DMS53 treated with DMSO at 0.1 percent for 48 hours (cell line): Measurements from ENCODE around the gene GPR107.
A peak's percentile ranks its signal among the peaks of the same experiment; 100 is the strongest.

Source experiments
- DNase-seq: peaks from one replicate; lab custom pipeline; 2025; ENCODE audit not compliant: unreplicated experiment; lab: John Stamatoyannopoulos, UW

Gene GPR107

DNA sequence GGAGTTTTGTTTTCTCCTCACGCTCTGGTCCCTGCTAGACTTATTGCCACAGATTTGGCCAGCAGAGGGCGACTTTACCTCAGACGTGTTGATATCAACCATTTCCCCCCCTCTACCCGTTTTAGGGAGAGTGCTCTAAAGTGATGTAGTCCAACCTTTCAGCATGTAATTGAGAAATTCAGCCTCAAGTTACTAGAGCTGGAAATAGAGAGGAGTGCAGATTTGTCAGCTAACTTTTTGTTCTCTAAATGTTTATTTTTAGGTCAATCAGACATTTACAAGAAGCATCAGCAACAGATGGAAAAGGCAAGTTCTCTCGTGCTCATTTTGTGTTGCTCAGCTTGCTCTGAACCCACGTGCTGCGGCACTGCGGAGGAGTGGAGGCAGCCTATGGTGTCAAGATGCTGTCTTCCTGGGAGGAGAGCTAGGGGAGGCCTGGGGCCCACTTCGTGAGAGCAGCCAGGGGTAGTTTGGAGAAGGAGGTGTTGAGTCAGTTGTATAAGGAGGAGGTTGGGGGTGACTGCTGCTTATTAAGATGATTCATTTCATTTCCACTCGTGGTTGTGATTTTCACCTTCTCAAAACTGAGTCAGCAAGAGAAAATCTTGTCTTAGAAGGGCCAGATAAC, 53.6 kb downstream of the GPR107 start:
- peak; percentile 53 for DNase-seq

DNA sequence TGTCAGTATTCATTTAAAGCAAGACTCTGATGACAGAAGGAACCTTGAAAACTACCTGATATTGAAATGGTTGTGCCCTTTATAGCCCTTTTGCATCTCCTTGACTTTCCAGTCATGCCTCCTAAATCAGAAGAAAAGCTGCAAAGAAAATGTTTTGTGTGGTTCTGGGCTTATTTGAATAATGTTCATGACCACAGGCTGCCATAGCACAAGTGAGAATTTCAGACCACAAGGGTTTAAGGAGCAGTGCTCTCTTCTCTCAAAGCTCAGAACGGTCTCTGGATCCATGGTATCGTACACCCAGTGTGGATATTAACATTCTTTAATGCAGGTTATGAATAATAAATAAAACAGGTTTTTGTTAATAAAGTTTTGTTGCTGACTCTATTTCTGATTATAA, 54.2 kb downstream of the GPR107 start:
- no peak for DNase-seq

DNA sequence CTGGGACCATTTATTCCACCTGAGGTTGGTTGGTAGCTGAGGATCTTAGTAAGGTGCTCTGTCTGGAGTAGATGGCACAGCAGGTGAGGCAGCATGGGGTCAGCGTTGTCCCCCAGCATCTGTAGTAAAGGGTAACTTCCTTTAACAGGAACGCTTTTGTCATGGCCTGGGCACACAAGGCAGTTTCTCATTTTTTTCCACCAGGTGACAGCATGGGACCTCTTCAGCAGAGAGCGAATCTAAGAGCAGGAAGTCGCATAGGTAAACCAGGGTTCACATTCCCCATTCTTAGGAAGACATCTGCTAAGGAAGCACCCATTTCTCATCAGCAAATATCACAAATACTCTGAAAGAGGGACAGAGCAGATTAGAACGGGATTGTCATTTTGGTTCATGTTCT, 56.5 kb downstream of the GPR107 start:
- no peak for DNase-seq

DNA sequence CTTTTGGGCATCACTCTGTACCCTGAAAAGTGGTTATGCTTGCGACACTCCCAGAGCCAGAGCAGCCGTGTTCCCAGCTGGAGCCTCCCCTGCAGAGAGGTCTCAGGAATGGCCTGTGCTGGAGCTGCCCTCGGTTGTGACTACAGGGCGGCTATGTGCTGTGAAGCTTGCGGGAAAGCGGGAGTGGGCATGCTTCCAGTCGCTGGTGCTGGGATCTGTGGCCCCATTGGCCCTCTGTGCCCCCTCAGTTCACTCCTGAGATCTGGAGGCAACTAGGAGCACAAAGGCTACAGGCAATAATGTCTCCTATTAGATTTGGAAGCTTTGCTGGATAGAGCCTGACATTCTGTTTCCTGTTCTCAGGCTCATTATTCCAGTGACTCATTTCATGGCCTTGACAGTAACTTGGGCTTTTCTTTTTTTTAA, 56.9 kb downstream of the GPR107 start:
- no peak for DNase-seq

DNA sequence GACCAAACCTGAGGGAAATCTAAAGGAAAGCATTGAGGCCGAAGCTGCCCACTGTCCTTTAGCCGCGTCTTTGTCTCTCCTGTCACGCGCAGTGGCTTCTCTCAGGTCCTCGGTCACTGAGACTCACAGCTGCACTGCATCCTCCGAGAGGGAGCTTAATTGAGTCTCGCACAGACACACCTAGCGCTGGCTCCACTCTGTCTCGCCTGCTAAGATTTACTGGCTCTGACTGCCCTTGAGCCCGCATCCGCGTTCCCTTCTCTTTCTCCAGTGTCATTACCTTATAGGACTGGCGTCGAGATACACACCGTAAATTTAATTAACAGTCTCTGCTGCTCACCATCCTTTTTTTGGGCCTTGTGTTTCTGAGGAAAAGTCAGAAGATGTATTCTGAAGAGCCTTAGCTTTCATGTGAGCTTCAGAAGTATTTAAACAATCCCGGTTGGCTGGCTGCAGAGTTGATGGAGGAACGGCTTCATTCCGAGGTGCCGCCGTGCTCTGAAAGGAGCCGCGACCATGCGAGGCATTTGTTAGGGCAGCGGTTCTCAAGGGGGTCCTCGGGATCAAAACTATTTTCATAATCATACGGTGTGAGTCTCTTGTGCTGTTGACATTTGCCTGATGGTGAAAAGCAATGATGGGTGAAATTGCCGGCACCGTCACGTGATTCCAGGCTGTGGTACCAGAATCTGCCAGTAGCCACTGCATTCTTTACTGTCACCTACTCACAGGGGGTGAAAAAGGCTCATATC, 58.3 kb downstream of the GPR107 start:
- no peak for DNase-seq

DNA sequence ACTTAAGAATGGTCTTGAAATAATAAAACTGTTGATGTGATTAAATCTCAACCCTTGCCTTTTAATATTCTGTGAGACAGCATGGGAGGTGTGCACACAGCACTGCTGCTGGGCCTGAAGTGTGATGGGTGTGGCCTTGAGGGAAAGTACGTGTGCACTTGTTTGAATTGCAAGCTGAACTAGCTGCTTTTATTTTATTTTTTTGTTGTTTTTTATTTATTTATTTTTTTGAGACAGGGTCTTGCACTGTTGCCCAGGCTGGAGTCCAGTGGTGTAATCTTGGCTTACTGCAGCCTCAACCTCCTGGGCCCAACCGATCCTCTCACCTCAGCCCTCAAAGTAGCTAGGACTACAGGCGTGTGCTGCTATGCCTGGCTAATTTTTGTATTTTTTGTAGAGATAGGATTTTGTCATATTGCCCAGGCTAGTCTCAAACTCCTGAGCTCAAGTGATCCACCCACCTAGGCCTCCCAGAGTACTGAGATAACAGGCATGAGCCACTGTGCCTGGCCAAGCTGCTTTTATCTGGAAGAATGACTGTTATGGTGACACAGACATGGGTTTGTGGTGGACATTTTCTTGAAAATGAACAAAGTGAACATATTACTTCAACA, 58.9 kb downstream of the GPR107 start:
- DNase-seq, result no peak

DNA sequence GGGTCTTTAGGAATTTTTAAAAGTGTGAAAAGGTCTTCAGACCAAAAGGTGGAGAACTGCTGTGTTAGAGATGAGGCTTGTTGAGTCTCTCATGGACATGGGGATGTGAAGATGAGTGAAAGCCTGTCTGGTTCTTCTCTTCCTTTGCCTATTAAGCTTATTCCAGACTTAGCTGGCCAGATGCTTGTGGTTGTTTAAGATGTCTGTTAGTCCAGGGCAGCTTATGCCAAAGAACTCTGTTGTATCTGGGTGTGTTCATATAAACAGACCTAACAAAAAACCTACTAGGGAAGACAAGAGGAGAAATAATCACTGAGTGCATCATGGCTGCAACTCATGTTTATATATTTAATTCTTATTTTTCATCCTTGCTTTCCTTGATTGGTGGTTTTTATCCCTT, 61.0 kb downstream of the GPR107 start:
- DNase-seq, result no peak

DNA sequence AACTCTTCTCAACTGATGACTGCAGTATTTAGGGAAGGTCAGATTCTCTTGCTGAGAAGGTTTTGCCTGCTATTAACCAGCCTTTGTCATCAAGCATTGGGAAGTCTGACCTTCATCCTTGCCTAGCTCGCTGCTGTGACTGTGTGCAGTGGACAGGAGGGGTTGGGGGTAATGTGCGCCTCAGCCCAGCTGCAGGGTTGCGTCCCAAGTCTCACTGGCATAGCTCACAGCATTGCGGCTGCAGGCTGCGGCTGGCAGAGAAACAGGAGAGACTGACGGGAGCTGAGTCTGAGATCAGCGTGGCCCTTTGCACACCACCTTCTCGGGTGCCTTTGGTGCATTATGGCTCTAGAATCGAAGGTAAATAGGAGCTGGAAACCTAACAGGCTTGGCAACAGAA, 62.6 kb downstream of the GPR107 start:
- no peak for DNase-seq

DNA sequence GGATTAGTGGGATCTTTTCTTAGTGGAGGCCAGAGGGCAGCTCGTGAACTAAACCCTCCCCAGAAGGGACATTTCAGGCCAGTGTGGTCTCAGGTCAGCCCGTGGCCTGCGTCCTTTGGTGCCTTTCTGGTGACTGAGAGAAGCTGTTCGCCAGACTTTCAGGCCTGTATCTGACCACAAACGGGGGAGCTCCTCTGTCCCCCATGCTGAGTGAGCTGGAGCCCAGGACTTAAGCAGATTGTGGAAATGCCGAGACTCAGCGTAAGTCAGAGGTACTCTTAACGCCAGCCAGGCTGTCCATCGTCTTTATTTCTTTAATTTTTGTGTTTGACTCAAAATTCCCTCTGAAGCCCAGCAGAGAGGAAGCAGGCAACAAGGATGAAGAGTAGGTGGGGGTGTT, 63.7 kb downstream of the GPR107 start:
- DNase-seq, result no peak

DNA sequence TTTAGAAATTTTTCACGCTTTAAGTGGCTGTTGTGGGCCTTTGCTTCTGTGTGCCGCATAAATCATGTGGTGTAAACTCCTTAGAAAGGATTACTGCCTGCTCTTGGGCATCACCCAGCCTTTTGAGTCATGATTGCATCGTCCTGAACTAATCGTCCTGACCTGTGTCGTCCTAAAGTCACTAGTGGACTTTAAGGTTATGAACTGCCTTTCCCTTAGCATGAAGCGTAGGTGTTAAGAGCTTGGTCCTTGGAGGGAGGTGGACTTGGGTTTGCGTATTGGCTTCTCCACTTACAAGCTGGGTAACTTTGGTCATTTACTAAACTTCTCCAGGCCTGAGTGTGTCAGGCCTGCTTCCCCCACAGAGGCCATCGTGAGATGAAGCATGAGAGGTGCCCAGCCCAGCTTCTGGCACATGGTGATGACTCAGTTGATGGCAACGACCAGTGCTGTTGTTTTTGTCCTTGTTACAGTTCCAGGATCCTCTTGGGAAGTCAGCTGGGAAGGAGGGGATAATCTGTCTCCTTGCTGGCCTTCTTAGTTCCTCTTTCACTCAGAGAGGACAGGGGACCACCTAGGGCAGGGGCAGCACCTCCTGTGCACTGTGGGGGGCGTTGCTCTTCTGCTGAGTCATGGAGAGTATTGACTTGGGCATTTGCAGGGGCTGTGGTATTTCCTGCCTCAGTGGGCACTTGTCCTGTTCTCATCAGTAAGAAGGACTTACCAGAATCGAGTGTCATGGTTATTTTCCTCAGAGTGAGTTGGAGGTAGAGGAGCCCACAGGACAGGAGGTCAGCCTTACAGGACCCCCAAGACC, 64.3 kb downstream of the GPR107 start:
- no peak for DNase-seq

DNA sequence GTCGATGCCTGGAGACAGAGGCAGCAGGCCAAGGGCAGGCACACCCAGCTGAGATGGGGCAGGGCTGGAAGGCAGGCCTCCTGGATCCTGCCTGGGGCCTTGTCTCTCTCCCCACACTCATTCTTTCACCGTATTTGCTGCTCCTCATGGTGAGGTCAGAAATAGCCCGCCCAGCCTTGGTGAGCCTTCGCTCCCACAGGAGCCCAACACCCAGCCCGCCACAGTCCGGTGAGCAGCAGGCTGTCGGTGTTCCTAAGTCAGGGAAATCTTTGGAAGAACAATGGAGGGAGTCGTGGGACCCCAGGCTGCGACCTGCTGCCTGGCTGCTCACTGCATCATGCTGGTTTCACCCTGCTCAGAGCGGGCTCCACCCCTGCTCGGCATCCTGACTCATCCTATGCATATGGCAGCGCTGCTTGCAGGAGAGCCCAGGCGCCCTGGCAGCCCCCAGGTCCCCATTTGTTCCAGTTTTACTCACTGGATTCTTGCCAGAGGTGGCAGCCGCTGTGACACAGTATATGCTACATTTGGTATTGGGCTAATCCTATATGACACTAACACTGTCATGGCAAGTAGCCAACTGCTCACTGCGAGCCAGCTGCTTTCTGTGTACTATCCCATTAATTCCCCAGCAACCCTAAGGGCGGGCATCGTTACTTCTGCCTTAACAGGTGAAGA, 65.3 kb downstream of the GPR107 start:
- DNase-seq, result no peak

DNA sequence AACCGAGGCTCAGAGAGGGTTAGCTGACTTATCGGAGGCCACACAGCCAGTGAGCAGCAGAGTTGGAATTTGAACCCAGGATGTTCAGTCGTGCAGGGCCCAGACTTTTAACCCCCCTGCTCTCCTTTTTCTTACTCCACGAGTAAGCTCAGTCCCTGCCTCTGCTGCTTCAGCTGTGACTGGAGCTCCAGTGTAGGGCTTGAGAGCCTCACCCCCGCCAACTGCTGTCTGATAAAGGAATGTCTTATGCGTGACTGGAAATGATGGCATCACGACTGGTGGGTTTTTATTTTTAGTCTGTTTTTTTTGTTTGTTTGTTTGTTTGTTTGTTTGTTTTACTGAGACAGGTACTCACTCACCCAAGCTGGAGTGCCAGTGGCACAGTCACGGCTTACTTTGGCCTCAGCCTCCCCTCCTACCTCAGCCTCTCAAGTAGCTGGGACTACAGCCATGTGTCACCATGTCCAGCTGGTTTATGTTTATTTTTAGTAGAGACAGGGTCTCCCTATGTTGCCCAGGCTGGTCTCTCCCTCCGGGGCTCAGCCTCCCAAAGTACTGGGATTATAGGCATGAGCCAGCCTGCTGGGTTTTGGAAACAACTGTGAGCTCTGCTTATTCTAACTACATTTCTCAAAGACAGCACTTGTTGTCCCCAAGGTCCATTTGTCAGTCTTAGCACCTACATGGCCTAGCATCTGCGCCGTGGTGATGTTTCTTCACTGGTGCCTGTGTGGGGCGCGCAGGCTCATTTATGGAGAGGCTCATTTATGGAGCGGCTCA, 66.0 kb downstream of the GPR107 start:
- no peak for DNase-seq

DNA sequence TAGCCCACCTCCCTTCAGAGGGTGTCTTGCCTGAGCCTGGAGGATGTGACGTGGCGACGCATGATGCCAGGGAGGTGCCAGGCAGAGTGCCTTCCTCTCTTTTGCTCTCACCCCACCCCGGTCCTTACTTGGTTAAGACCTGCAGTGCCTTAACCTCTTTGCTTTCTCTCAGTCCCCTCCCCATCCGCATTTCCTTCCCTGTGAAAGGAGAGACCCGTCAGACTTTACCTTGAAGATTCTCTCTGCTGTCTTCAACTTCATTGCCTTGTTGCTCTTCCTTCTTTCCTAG, 66.5 kb downstream of the GPR107 start:
- no peak for DNase-seq

DNA sequence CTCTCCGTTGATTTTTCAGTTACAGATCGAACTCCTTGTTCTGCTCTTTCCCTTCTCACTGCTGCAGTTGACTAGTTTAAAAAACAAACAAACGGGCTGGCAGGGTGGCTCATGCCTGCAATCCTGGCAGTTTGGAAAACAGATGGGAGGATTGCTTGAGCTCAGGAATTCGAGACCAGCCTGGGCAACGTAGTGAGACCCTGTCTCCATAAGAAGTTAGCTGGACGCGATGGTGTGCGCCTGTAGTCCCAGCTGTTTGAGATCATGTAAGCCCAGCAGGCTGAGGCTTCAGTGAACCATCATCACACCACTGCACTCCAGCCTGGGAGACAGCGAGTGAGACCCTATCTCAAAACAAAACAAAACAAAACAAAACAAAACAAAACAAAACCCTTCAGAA, 67.1 kb downstream of the GPR107 start:
- DNase-seq, result no peak

DNA sequence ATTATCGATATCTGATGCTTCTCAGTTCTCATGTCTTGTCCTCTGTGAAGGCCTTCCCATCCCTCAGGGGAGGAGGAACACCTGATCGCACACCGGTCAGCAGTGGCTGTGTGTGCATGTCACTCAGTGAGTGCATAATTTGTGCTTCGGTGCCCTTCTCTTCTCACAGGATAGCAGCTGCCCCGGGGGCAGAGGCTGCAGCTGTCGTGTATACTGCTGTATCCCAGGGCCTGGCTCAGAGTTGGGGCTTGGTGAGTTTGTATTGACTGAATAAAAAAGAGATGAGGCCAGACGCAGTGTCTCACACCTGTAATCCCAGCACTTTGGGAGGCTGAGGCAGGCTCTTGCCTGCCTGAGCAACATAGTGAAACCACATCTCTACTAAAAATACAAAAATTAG, 68.8 kb downstream of the GPR107 start:
- no peak for DNase-seq

DNA sequence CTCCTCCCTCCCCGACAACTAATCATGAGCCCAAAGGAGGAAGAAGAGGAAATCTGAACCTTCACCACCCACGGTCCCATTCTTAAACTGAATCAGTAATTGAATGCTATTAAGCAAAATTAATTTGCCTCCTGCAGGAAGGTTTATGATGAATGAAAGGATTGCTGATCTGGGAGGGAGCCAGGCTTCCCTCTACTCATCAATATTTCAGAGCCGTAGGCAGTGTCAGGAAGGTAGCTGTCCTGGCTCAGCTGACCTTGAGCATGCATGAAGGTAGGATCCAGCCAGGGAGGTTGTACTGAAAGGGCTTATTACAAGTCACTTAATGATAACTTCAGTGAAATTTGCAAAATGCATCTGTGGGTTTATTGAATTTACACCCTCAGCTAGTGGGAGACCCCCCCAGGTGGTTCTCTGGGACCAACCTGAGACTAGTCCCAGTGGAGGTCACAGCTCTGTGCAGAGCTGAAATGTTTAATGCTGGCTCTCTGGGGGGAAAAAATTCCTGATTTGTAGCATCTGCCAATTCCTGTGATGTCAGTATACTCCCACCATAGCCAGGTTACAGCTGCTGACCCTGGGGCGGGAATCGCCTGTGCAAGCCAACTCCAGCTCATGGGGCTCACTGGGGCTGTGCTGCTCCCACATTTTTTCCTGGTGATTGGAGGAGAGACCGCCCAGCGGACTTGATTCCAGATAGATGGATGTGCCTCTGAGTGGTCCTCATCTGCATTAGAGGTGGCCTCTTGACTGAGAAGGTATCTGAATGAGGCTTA, 70.6 kb downstream of the GPR107 start:
- no peak for DNase-seq

DNA sequence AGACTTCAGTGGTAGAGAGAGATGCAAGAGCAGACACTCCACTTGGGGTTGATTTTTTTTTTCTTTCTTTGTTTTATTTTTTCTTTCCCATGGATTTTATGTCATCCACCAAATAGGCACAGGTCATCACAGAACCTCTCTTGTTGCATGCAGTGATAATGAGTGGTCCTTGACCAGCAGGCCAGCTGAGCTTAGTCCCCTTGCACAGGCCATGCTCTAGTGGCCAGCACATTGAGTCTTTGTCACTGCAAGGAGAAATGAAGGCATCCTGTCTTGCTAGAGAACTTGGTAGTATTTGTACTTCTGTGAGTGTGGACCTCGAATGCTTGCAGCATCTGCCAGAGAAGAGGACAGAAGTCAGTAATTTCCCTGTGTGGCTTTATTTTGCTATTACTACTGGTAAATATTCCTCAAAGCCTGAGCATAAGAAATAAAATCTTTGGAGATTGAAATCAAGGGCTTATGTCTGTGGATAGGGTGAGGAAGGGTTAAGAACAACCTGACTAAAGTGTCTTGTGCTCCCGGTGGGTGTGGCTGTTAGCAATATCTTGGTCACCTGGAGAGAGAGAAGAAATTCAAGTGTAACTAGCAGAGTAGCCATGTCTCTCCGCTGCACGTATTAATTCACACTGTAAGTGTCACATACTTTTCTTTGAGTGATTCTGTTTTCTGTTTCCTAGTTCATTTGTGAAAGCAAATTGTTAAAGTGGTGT, 73.2 kb downstream of the GPR107 start:
- DNase-seq, result no peak

DNA sequence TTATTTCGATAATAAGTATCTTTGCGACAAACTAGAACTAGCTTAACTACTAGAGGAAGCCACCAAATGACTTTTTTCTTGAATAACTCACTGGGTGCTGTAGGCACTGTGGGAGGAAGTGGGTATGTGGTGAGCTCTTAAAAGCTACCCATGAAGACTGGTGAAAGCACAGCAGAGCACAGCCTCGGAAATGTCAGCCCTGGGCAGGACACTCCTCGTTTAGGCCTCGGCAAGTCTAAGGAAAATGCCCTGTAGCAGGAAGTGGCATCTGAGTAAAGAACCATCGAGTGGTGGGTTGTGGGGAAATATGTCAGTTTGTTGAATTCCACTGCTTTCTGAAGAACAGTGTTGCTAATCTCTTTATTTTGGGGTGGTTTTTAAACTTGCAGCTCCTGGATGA, 74.5 kb downstream of the GPR107 start:
- no peak for DNase-seq

DNA sequence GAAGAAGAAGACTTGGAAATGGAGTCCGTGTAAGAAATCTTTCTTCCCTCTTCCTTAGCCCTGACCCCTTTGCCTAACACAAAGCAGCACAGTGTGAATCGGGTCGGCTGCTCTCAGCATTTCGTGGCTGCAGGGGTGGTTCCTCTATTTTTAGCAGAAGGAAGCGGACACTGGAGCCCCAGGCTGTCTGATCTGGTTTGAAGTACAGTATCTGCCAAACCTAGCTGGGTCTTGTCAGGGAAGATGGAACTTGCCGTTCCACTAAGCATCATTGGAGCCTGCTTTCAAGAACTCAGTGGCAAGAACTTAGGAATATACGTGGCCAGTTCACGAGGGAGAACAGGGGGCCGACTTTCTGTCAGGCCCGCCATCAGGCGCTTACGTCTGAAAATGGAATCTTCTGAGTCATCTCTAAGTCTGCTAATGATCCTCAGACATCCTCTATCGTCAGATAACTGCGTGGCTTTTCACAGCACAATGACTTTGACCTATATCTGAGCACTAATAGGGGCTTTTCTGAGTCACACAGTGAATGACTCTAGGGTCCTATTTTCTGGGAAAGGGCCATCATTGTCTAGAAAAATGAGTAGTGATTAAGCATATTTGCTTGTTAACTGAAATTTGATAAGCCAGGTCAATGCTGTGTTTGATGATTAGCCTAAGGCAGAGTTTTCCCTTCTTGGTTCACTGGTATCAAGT, 75.2 kb downstream of the GPR107 start:
- no peak for DNase-seq
